Mucosa of descending colon (tissue), 3 donors: ENCODE measurements around the gene SOBP. TPM values are rescaled to one million over a fixed set of nuclear protein-coding genes. Genes with fewer than 3 reads are reported as not detected.

Experiments used
- ATAC-seq: fragments of 200-7000 bp; cut with Tn5 transposase; one replicate; pipeline ENCODE4 v1.9.1; 2020; ENCODE audit warnings: mild to moderate bottlenecking, moderate library complexity
- DNase-seq, 3 donors: peaks; one replicate each; pipeline ENCODE4 v3.0.0-alpha.2; 2020
- H3K36me3 ChIP-seq: fragments of 200-600 bp; one replicate; pipeline ENCODE4 v1.8.0; 2021; ENCODE audit warnings: low read depth, mild to moderate bottlenecking
- H3K4me1 ChIP-seq: fragments of 200-600 bp; one replicate; pipeline ENCODE4 v1.8.0; 2021; ENCODE audit warnings: low read depth, mild to moderate bottlenecking
- H3K4me3 ChIP-seq: fragments of 200-600 bp; one replicate; pipeline ENCODE4 v1.8.0; 2021; ENCODE audit warnings: mild to moderate bottlenecking
- H3K9me3 ChIP-seq: fragments of 200-600 bp; one replicate; pipeline ENCODE4 v1.8.0; 2021; ENCODE audit warnings: mild to moderate bottlenecking
- intact Hi-C, 2 donors: fragments of 100-400 bp; cut with DNase I in 1 of 2; cut with micrococcal nuclease in 1 of 2; formaldehyde crosslinking; loops; one replicate each; pipeline versions ENCODE4 v1.11.0 to v1.11.1; 2022; cut with DNase I, micrococcal nuclease
- total RNA-seq, 3 donors: library from RNA; stranded (reverse); fragmentation: NEBNext Ultra II Directional in 2 of 3; extraction: Animal tissue kit (Norgen Biotek cat#: 25700) in 2 of 3; gene quantifications; one replicate each; pipeline versions ENCODE4 v1.2.1 to v1.2.4, GENCODE V29; 2021 to 2023
- TF ChIP-seq, protein P1 (sequence below): fragments of 200-600 bp; IDR thresholded peaks from one replicate; pipeline ENCODE4 v1.8.0; 2022; ENCODE audit warnings: antibody characterized with exemption, mild to moderate bottlenecking
- donor health status: DM: no; HTN: no; CAD: no; lungs with moderate emphysema.
- donor health status: DM: no; HTN: no; CAD: no.
- donor health status: DM: no; HTN: yes; CAD: no.

The SOBP gene
- total RNA-seq, 3 donors from 2014 or later, result 1.2 to 31.5 (median 2.5) TPM

DNA sequence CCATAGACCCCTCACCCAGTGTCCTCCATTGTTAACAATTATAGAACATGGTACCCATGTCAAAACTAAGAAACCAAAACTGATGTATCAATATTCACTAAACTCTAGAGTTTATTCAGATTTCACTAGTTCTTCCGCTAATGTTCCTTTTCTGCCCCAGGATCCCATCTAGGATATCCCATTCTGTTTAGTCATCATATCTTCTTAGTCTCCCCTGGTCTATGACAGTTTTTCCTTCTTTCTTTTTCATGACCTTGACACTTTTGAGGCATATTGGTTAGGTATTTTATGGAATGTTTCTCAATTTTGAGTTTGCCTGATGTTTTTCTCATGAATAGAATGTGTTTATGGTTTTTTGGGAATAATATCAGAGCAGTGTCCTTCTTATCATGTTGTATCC is 187.5 kb downstream of the SOBP start:
- intact Hi-C loops, result loop anchor here (5.0 kb wide), 1 partner anchor 170 kb away; no protein-coding TSS in a partner anchor
- TF ChIP-seq, protein P1, sequence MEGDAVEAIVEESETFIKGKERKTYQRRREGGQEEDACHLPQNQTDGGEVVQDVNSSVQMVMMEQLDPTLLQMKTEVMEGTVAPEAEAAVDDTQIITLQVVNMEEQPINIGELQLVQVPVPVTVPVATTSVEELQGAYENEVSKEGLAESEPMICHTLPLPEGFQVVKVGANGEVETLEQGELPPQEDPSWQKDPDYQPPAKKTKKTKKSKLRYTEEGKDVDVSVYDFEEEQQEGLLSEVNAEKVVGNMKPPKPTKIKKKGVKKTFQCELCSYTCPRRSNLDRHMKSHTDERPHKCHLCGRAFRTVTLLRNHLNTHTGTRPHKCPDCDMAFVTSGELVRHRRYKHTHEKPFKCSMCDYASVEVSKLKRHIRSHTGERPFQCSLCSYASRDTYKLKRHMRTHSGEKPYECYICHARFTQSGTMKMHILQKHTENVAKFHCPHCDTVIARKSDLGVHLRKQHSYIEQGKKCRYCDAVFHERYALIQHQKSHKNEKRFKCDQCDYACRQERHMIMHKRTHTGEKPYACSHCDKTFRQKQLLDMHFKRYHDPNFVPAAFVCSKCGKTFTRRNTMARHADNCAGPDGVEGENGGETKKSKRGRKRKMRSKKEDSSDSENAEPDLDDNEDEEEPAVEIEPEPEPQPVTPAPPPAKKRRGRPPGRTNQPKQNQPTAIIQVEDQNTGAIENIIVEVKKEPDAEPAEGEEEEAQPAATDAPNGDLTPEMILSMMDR, result no peak
- no peak for ATAC-seq
- Histone ChIP-seq H3K36me3 (no peaks in the 10 kb centered on the region), H3K9me3 (no peaks in the 10 kb centered on the region), H3K4me1 (no peaks in the 10 kb centered on the region), H3K4me3 (no peak overlapping the region)
- no peak for DNase-seq

DNA sequence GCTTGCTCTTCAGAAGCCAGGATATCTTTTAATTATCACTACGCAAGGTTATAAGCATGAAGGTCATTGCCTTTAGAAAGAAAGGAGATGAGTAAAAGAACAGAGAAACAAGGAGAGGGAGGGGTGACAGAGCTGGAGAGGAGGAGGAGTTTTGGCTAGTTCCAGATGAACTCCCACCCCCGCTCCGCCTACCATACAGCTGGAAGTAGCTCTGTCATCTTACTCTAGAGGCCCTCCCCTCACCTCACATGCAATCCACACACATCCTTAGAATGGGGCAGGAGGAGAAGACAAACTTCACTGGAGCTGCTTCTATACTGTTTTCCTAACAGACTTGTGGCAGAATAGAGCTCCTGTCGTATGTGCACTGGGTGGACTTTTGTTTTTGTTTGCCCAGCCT is 189.5 kb downstream of the SOBP start:
- TF ChIP-seq, protein P1, result no peak
- Histone ChIP-seq H3K4me1 (no peaks in the 10 kb centered on the region), H3K36me3 (no peaks in the 10 kb centered on the region), H3K9me3 (no peaks in the 10 kb centered on the region), H3K4me3 (no peak overlapping the region)
- intact Hi-C loops, result loop anchor here (5.0 kb wide), 1 partner anchor 168 kb away; no protein-coding TSS in a partner anchor
- ATAC-seq, result no peak
- no peak for DNase-seq

DNA sequence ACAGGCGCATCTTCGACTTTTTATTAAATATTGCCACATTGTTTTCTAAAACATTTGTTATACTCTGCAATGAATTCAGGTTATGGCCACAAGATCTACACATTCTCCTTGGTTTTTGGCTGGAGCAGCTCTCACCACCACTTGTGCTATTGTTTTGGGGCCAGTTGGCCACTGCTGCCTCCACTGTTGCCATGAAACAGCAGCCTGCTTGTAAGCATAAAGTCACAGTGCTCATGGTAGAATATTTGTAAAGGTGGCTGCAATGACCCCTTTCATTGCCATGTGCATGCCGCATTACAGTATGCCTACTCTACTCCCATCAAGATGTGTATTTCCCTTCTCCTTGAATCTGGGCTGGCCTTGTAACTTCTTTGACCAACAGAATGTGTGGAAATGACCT is 192.8 kb downstream of the SOBP start:
- DNase-seq, result no peak
- ATAC-seq, result no peak
- Histone ChIP-seq H3K4me3 (no peak overlapping the region), H3K36me3 (no peaks in the 10 kb centered on the region), H3K9me3 (no peaks in the 10 kb centered on the region), H3K4me1 (no peaks in the 10 kb centered on the region)
- intact Hi-C loops, result no loop called here
- TF ChIP-seq, protein P1, result no peak

DNA sequence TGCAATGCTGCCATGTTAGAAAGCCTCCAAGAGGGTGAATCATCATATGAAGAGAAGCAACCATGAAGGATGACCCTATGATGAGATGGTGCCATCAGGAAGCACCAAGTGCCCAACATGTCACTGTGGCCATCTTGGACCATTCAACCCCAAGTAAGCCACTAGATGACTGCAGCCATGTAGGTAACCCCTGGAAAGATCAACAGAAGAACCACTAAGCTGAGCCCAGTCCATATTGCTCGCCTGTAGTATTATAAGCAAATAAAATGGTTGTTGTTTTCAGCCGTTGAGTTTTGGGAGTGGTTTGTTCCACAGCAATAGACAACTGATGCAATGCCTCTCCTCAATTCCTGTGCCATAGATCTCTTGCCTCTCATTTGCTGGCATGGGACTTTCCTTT is 193.3 kb downstream of the SOBP start:
- ATAC-seq (no peak), DNase-seq (no peak)
- TF ChIP-seq, protein P1, result no peak
- H3K36me3 ChIP-seq, result no peaks in the 10 kb centered on the region
- no peaks in the 10 kb centered on the region for H3K4me1 ChIP-seq
- no peaks in the 10 kb centered on the region for H3K9me3 ChIP-seq
- intact Hi-C loops, result no loop called here
- H3K4me3 ChIP-seq, result no peak overlapping the region

DNA sequence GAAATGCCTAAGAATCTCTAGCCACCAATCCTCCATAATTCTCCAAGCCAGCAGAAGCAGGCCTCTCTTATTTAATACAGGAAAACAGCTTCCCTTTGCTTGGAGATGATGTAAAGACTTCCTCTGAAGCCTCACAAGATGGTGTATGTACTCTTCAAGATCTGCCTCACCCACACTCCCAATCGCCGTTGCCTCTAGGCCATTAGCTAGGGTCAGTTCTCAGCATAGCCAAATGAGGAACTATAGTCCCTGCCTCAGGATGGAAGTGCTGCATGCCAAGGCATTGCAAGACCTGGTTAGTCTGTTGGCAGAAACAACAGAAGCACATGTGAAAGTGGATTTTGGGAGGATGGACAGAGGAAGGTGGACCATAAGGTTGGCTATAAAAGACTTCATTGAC is 195.1 kb downstream of the SOBP start:
- Histone ChIP-seq H3K4me3 (no peak overlapping the region), H3K4me1 (no peaks in the 10 kb centered on the region), H3K9me3 (no peaks in the 10 kb centered on the region), H3K36me3 (no peaks in the 10 kb centered on the region)
- ATAC-seq, result no peak
- TF ChIP-seq, protein P1, result no peak
- intact Hi-C loops, result no loop called here
- DNase-seq, result no peak

DNA sequence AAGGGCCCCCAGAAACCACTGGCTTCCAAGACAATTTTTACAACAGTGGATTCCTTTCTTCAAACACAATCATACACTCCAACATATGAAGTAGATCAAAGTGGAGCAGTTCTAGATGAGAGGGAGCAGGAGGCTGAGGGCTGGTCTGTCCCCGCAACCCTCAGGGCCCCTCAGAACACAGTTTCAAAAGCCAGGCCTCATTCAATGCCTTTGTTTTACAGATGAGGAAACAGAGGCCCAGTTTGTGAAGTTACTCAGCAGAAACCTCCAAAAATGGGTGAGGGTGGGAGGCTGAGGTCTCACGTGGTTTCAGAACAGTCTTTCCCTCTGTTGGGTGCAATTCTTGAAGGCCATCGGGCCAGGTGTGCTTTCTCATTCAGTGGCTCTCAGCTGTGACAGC is 199.3 kb downstream of the SOBP start:
- DNase-seq (no peak), ATAC-seq (no peak)
- Histone ChIP-seq H3K9me3 (no peaks in the 10 kb centered on the region), H3K36me3 (no peaks in the 10 kb centered on the region), H3K4me3 (no peak overlapping the region), H3K4me1 (no peaks in the 10 kb centered on the region)
- intact Hi-C loops, result no loop called here
- TF ChIP-seq, protein P1, result no peak
